ENCODE results near the gene TSPO2.
"Not testable (repeated sequence)": the region's sequence is repeated elsewhere in the genome, so short reads cannot be mapped to it uniquely, and the experiment has no call there.

The TSPO2 gene
- total RNA-seq: 0 reads per million in 2 experiments

DNA sequence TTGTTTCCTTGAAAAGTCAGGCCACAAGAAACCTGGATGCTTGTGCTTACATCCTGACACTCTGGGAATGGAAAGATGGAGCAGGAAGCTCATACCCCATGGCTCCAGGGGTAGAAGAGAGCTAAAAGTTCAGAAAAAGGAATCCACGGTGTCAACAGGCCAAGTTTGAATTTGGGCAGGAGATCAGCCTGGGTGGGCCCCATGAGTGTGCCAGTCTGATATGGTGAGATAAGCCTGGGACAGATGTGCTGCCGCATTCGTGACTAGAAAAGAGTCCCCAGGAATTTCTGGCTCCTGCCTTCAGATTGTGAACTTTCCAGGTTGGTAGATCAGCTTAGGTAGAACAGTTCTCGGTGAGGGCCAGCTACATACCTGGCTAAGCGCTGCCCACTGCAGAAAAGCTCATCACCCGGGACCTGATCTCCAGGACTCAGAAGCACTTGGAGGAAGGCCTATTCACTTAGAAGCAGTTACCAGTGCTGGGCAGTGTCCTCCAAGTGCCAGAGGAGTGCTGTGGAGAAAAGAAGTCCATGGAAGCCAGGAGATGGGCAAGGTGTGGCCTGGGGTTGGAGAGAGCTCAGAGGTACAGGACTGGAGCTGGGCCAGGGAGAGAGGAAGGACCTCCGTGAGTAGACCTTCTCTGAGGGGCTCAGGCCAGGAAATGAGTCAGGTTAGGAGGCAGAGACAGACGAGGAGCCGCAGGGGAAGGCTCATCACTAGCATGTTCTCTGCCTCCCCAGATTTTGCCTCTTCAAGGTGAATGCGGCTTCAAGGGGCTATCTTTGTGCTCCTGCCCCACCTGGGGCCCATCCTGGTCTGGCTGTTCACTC is at the start of gene TSPO2:
Gene TSPO2 (plus strand): TSS at position 242 of the 830 bp plus-strand sequence. CDS start 519 bp downstream, at position 761.
- DNase-seq (ENCODE audit: low read depth): no peak

DNA sequence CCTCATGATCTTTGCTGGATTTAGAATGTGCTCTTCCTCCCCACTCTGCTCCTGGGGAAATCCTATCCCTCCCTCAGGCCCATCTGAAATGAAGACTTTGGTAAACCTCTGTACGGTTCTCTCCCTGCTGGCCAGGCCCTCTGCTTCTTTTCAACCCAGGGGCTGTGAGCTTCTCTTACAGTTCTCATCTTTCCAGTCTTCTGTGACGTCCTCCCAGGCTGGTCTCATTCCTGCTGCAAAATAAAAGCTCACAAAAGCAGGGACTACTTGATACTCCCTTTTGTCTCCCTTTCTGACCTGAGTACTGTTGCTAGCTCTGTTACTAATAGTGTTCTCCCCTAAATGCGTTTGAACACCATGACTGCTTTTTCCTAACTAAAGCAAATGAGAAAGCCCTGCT is 49.5 kb upstream of the TSPO2 start:
- DNase-seq (ENCODE audit: low read depth): no peak

- no peak for DNase-seq (ENCODE audit: low read depth)
Observed at GRCh38 chr6:40996591-40997233, 45.6 kb upstream of the TSPO2 start.

DNA sequence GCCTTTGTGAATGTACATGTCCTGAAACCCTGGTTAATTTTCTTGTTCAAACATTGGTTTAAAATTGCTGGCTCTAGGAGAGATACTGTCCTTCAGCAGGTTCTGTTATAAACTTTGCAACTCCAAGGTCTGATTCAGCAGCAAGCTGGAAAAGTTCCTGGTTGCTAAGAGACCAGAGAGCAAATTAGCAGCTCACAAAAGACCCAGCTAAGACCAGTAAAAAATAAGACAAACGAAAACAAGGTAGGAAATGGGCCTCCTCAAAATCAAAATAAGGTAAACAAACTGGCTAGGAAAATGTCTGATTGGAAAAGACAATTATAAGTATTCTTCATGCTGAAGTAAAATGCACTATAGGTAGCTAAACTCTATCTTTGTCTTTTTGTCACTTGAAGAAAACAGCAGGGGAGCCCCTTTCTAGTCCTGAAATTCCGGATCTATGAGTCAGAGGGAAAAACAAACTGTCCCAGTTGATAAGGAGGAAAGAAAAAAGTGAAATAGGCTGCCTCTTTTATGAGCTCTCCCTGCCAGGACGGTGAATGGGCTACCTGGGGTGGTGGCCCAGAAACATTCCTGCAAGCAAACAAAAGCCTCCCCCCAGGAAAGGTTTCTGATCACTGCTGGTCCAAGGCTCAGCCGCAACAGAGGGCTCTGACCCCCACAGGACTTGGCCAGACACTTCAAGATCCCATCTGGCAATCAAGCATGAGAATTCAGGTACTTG is 44.9 kb upstream of the TSPO2 start:
- no peak for DNase-seq (ENCODE audit: low read depth)

GRCh38 chr6:40998661-40999060 is 43.6 kb upstream of the TSPO2 start:
- no peak for DNase-seq (ENCODE audit: low read depth)

DNA sequence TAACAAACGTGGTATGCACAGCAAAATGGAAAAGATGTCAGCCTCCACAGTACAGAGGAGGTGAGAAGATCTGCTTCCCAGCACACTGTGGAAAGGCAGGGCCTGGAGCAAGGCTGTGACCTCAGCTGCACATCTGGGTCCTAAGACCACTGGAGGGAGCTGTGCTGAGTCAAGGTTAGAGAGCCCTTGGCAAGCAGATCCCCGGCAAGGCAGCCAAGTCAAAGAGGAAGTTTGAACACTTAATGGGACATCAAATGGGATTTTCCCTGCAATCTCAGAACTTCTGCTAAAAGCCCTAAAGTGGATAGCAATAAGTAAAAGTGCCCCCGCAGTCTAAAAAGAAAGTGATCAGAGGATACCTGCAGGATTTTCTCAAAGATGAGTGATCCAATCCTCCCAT is 42.7 kb upstream of the TSPO2 start:
- DNase-seq (ENCODE audit: low read depth): no peak

DNA sequence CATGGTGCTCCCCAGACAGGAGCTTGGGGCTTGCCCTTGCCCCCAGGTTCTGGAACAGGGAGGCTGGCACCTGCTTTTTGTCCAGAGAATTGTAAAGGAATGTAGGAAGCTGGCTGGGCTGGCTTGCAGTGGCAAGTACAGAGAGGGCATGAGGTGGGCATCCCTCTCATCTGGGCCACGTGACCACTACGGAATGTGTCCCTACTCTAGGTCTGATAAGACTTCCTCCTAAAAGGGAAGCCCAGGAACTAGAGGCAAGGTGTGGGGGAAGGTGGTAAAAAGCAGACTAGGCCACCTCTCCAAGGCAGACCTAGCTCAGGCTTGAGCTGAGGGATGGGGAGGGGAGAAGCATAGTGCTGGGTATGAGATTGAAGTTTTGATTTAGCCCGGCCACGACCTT is 42.0 kb upstream of the TSPO2 start:
- DNase-seq (ENCODE audit: low read depth): no peak

GRCh38 chr6:41002168-41002567 is 40.1 kb upstream of the TSPO2 start:
- no peak for DNase-seq (ENCODE audit: low read depth)

- peak; percentile 27 for DNase-seq (ENCODE audit: low read depth)
Observed at GRCh38 chr6:41006217-41006616, 36.0 kb upstream of the TSPO2 start.

DNA sequence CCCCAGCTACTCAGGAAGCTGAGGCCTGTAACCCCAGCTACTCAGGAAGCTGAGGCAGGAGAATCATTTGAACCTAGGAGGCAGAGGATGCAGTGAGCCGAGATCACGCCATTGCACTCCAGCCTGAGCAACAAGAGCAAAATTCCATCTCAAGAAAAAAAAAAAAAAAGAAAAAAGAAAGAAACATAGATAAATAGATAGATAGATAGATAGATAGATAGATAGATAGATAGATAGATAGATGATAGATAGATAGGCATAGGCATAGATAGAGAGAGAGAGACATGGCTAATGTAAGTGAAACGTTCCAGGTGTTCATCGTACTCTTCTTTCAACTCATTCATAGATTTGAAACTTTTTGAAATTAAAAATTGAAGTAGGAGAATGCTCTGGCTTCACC is 35.3 kb upstream of the TSPO2 start:
- not testable (repeated sequence) for DNase-seq (ENCODE audit: low read depth)

- DNase-seq (ENCODE audit: low read depth): no peak
Observed at GRCh38 chr6:41008011-41008410, 34.3 kb upstream of the TSPO2 start.

DNA sequence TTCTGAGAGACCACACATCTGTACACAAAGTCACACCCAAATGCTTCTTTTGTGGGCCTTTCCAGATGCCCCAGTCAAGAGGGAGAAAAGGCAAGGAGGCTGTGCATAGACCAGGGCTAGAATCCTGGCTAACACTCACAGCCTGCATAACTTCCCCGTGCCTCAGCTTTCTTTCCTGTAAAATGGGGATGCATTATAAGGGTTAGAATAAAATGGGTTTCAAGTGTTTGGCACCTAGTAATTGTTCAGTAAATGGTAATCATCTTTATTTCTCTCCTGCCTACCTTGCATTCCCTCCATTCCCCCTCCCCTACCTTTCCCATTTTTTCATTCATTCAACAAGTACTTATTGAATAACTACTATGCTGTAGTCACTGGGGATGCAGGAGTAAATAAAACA is 32.6 kb upstream of the TSPO2 start:
- DNase-seq (ENCODE audit: low read depth): no peak

DNA sequence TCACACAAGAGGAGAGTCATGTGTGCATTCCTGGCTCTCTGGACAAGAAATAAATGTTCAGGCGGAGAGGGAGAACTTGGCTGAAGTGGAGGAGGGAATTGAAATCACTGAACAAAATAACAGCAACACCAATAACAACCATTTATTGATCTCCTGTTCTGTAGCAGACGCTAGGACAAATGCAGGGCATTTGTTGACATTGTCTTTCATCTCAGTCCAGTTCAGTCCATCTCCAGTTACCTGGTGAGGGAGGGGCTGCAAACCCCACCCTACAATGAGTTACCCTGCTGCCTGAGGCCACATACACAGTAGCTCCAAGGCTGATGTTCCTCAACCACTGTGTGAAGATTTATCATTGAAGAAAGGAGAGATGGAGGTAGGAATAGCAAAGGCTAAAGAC is 30.6 kb upstream of the TSPO2 start:
- no peak for DNase-seq (ENCODE audit: low read depth)

DNA sequence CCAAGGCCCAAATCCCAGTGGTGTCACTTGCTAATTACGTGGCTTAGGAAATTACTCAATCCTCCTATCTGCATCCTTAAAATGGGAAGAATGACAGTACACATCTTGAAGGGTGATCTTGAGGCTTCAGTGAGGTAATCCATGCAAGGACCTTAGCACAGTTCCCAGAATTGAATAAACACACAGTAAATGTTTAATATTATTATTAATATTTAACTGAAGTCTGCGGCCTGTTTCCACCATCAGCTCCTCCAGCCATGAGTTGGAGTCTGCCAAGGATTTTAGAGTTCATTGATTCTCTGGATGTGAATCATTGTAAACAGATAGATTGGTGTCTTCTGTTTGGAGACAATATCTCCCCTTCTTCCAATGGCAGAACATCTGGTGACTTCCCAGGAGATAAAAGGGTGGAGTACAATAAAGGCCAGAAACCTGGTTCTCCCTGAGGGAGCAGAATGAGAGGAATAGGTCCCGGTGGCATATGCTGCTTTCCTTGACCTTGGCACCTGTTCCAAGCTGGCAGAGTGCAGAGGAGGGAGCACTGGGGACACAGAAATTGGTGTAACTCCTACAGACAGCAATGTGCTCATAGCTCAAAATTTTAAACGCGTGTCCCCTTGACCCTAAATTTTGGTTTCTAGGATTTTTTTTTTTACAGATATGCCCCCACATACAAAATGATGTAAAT is 28.7 kb upstream of the TSPO2 start:
- DNase-seq (ENCODE audit: low read depth): no peak

- no peak for DNase-seq (ENCODE audit: low read depth)
Observed at GRCh38 chr6:41014780-41015179, 27.5 kb upstream of the TSPO2 start.

DNA sequence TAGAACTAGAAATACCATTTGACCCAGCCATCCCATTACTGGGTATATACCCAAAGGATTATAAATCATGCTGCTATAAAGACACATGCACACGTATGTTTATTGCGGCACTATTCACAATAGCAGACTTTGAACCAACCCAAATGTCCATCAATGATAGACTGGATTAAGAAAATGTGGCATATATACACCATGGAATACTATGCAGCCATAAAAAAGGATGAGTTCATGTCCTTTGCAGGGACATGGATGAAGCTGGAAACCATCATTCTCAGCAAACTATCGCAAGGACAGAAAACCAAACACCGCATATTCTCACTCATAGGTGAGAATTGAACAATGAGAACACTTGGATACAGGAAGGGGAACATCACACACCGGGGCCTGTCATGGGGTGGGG is 26.4 kb upstream of the TSPO2 start:
- not testable (repeated sequence) for DNase-seq (ENCODE audit: low read depth)

- no peak for DNase-seq (ENCODE audit: low read depth)
Observed at GRCh38 chr6:41017663-41018062, 24.6 kb upstream of the TSPO2 start.

GRCh38 chr6:41021832-41022231 is 20.4 kb upstream of the TSPO2 start:
- DNase-seq (ENCODE audit: low read depth): no peak

GRCh38 chr6:41022294-41022693 is 20.0 kb upstream of the TSPO2 start:
- DNase-seq (ENCODE audit: low read depth): no peak

GRCh38 chr6:41023114-41023513 is 19.2 kb upstream of the TSPO2 start:
- no peak for DNase-seq (ENCODE audit: low read depth)

DNA sequence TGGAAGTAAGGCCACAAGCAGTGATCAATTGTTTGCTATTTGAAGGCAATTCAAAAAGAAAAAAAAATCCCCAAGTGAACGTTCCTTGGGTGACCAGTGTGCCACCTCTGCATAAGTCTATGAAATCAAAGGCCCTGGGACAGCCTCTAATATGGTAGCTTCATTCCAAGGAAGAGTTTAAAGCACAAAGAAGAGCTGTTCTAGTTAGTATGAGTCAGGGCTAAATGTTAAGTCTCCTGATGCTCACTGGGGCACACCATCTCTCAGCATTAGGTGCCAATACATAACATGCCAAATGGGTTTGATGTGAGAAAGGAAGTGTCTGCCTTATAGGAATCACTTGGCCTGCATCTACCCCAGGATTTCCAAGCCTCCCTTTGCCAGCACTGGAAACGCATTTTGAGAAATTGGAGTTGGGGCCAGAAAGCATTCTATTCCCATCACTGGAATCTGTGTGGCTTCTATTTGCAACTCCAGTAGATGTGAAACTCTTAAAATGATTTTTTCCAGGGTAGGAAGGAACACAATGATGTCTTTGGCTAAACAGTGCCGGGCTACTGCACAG is 16.2 kb upstream of the TSPO2 start:
- DNase-seq (ENCODE audit: low read depth): no peak

DNA sequence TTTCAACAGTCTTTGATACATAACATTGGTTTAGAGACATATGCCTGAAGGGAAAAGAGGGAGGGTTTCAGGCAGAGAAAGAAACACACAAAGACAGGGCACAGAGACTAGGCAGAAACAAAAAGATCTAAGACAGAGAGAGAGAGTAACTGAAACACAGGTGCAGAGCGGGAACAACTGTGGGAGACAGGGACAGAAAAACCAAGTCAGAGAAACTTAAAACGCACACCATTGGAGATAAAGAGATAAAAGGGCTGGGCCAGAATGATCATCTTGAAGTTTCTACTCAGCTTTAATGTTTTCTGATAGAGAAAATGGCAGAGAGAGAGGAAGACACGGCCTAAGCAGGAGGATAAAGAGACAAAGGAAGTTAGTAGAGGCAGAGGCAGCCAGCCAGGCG is 15.0 kb upstream of the TSPO2 start:
- DNase-seq (ENCODE audit: low read depth): no peak
